ENCODE measurements around the gene ALAS1.

ALAS1 gene

DNA sequence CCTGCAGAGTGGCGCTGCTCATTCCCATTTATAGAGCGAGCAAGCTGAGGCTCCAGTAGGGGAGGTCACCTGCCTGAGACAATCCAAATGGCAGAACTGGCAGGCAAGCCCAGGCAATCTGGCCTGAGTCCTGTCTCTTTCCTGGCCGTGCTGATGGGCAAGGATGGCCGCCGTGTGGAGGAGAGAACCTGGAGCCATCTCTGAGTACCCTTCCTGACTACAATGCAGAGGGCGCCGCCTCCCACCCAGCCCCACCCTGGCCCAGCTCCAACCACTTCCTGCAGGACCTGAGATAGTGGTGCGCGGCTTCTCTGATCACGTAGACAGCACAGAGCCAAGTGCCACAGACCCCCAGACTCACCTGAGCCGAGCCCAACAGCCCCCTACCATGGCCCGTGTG, 20.5 kb downstream of the ALAS1 start:
- no peak for TF ChIP-seq CTCF (conservative IDR thresholded peaks at IDR 0.05)
- peak overlapping the region; percentile 64 for H3K27ac ChIP-seq

- TF ChIP-seq CTCF (conservative IDR thresholded peaks at IDR 0.05), result no peak
- peak overlapping the region; percentile 64 for H3K27ac ChIP-seq
These were observed 21.1 kb downstream of the ALAS1 start for GRCh38 chr3:52218937-52219650.

GRCh38 chr3:52220380-52221026, 22.5 kb downstream of the ALAS1 start:
- H3K27ac ChIP-seq, result peak overlapping the region; percentile 64
- peak; percentile 97 for TF ChIP-seq CTCF (conservative IDR thresholded peaks at IDR 0.05)

DNA sequence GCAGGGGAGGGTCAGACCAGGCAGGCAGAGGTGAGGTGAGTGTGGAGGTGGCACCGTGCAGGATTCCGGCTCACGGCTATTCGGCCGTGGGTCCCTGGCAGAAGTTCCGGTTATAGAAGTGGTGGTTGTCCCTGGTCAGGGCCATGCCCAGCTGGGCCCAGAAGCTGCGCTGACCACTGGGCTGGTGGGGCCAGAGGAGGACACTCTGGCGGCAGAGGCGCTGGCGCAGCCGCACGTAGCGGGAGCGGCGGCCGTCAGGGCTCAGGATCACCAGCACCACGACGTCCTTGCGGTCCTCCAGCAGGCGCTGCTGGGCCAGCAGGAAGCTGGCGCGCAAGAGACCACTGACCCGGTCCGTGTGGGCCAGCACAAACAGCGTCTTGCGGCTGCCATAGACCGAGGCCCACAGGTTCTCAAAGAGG, 23.2 kb downstream of the ALAS1 start:
- peak overlapping the region; percentile 64 for H3K27ac ChIP-seq
- TF ChIP-seq CTCF (conservative IDR thresholded peaks at IDR 0.05), result no peak

DNA sequence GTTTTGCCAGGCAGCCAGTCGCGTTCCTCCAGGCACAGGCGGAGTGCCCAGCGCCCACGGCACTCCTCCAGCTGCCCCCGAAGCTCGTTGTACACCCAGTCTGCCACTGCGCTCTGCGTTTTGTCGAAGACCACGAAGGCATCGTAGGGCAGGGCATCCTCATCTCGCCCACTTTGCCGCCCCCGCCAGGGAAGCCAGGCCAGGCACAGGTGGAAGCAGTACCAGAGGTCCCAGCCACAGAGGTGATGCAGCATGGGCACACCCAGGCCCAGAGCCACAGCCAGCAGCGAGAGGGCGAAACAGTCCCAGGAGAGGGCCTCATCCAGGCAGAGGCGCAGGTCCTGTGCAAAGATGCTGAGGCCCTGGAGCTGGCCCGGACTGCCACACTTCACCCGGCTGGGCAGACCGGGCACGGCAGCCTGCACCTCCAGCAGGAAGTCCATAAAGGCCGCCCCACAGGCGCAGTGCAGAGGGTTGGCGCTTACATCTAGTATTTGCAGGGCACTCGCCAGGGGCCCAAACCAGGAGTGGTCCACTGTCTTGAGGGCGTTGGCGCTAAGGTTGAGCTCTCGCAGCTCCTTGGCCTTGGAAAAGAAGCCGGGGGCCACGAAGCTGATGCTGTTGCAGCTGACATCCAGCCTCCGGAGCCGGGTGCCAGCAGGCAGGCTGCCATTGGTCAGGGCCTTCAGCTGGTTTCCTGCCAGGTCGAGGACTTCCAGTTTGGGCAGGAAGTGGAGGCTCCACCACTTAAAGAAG, 23.8 kb downstream of the ALAS1 start:
- TF ChIP-seq CTCF (conservative IDR thresholded peaks at IDR 0.05), result no peak
- no peak overlapping the region for H3K27ac ChIP-seq

- no peak overlapping the region for H3K27ac ChIP-seq
- no peak for TF ChIP-seq CTCF (conservative IDR thresholded peaks at IDR 0.05)
These were observed 24.6 kb downstream of the ALAS1 start for GRCh38 chr3:52222319-52223221.
